ENCODE measurements around the gene PSMC3.

DNA sequence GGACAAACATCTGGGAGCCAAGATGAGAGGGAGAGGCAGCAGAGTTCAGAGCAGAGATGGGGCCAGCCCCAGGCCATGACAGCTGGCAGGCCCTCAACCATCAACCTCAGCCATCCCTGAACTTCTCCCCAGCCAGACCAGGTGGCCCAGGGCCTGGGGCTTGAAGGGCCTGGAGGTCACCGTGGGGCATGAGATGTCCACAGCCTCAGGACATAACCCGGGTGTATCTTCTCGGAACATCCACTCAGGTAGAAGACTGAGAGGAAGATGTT, 30.3 kb downstream of the PSMC3 start:
- TF ChIP-seq CTCF (conservative IDR thresholded peaks at IDR 0.05 in 1 of 2, IDR thresholded peaks at IDR 0.05 in 1 of 2; ENCODE audit: extremely low read depth in 1 of 2, insufficient read depth in 1 of 2, low read depth in 1 of 2, low read length in 2 of 2) (no peak), EZH2 (IDR thresholded peaks at IDR 0.05; ENCODE audit: borderline replicate concordance, low read length) (no peak)
